ENCODE measurements around the gene RGS12.
"Not testable (repeated sequence)": the region's sequence is repeated elsewhere in the genome, so short reads cannot be mapped to it uniquely, and the experiment has no call there.

RGS12 gene

GRCh38 chr4:3296651-3297050 lies 3.8 kb downstream of the RGS12 start:
- no peak for DNase-seq (ENCODE audit: low spot score)

GRCh38 chr4:3297066-3297859 lies 4.4 kb downstream of the RGS12 start:
- DNase-seq (ENCODE audit: low spot score): no peak

- no peak for DNase-seq (ENCODE audit: low spot score)
These were observed 6.5 kb downstream of the RGS12 start for GRCh38 chr4:3299122-3299975.

- DNase-seq (ENCODE audit: low spot score): no peak
These were observed 7.3 kb downstream of the RGS12 start for GRCh38 chr4:3299976-3300671.

- DNase-seq (ENCODE audit: low spot score): not testable (repeated sequence)
These were observed 8.1 kb downstream of the RGS12 start for GRCh38 chr4:3300882-3301281.

GRCh38 chr4:3301450-3302172 lies 8.8 kb downstream of the RGS12 start:
- no peak for DNase-seq (ENCODE audit: low spot score)

- DNase-seq (ENCODE audit: low spot score): no peak
These were observed 9.5 kb downstream of the RGS12 start for GRCh38 chr4:3302173-3302785.

GRCh38 chr4:3302786-3303564 lies 10.2 kb downstream of the RGS12 start:
- DNase-seq (ENCODE audit: low spot score): no peak

GRCh38 chr4:3303565-3303824 lies 10.7 kb downstream of the RGS12 start:
- no peak for DNase-seq (ENCODE audit: low spot score)

- peak; percentile 54 for DNase-seq (ENCODE audit: low spot score)
These were observed 11.3 kb downstream of the RGS12 start for GRCh38 chr4:3303923-3304710.

- DNase-seq (ENCODE audit: low spot score): peak; percentile 67
These were observed 12.2 kb downstream of the RGS12 start for GRCh38 chr4:3304831-3305609.

GRCh38 chr4:3305610-3306371 lies 13.0 kb downstream of the RGS12 start:
- no peak for DNase-seq (ENCODE audit: low spot score)

GRCh38 chr4:3306450-3306849 lies 13.6 kb downstream of the RGS12 start:
- no peak for DNase-seq (ENCODE audit: low spot score)

- DNase-seq (ENCODE audit: low spot score): no peak
These were observed 14.2 kb downstream of the RGS12 start for GRCh38 chr4:3307060-3307459.

GRCh38 chr4:3307486-3307885 lies 14.7 kb downstream of the RGS12 start:
- DNase-seq (ENCODE audit: low spot score): no peak

GRCh38 chr4:3307891-3308575 lies 15.2 kb downstream of the RGS12 start:
- DNase-seq (ENCODE audit: low spot score): peak; percentile 50

GRCh38 chr4:3308691-3309090 lies 15.9 kb downstream of the RGS12 start:
- DNase-seq (ENCODE audit: low spot score): no peak

Measured in cerebellar cortex (tissue), 1 donor.